ENCODE measurements around the gene SIRPB2.

SIRPB2 gene

DNA sequence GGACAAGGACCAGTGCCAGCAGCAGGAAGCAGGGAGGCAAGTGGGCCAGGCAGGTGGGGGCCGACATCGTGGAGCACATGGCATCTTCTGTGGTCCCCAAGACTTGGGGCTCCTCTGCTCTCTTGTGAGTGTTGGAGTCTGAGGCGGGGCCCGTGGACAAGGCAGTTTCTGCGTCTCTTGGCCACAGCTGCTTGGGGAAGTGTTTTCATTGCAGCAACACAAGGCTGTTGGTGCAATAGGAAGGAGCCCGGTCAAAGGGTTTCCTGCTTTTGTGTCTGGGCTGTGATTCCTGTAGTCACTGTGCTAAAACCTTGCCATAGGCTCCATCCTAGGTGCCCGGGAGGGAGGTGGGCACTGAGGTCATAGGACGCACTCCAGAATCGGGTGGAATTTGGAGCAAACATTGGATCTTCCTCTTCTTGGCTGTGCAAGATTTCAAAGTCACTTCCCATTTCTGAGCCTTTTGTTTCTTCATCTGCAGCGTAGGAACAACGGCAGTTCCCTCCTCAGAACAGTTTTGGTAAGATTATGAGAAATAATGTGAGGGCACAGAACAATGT lies at the start of gene SIRPB2:
SIRPB2 (minus strand) TSS at position 140 of the 560 bp plus-strand sequence; CDS start at position 79, 61 bp downstream.
- no peak for DNase-seq (ENCODE audit: low read depth in 1 of 2, low spot score in 1 of 2)

DNA sequence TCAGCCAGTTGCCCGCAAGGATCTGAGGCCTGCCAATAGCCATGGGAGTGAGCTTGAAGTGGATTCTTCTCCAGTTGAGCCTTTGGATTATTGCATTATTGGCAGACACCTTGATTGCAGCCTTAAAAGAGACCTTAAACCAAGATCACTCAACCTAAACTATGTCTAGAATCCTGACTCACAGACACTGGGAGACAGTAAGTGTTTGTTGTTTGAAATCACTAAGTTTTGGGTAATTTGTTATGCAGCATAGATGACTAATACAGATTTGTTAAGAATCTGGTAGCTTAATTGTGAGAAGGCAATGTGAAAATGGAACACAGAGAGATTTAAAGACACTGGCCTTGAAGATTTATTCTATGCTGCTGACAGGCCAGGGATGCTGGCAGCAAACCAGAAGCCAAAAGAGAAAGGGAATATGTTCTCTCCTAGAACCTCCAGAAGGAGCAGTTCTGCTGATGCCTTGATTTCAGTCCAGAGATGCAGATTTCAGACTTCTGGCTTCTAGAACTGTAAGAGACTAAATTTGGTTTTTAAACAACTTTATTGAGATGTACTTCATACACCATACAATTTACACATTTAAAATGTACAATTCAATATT lies 48.7 kb upstream of the SIRPB2 start:
- no peak for DNase-seq (ENCODE audit: low read depth in 1 of 2, low spot score in 1 of 2)

DNA sequence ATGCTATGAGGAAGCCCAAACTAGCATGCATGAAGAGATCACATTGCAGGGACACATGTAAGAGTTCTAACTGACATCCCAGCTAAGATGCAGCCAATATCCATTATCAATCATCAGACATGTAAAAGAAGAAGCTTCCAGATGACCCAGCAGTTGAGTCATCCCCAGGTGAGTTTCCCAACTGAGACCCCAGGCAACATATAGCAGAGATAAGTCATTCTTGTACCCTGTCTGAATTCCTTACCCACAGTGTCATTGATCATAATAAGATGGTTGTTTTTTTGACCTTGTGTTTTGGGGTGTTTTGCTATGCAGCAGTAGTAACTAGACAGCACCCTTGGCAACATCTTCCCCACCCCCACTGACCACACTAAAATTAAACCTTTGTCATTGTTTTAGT lies 47.4 kb upstream of the SIRPB2 start:
- DNase-seq (ENCODE audit: low read depth in 1 of 2, low spot score in 1 of 2), result no peak

DNA sequence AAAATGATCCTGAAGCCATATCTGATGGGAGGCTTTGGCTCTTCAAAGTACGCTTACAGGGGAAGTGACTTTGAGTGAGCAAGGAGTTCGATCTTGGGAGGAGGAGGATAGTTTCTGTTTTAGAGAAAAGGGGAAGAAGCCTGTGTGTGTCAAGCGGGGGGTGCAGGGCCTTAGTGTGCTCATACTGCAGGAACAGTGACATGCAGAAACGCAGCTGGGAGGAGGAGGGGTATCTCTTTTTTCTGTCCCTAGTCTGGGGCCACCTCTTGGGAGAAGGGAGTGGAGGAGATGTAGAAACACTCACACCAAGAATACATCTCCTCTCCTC lies 46.5 kb upstream of the SIRPB2 start:
- DNase-seq (ENCODE audit: low read depth in 1 of 2, low spot score in 1 of 2), result no peak

DNA sequence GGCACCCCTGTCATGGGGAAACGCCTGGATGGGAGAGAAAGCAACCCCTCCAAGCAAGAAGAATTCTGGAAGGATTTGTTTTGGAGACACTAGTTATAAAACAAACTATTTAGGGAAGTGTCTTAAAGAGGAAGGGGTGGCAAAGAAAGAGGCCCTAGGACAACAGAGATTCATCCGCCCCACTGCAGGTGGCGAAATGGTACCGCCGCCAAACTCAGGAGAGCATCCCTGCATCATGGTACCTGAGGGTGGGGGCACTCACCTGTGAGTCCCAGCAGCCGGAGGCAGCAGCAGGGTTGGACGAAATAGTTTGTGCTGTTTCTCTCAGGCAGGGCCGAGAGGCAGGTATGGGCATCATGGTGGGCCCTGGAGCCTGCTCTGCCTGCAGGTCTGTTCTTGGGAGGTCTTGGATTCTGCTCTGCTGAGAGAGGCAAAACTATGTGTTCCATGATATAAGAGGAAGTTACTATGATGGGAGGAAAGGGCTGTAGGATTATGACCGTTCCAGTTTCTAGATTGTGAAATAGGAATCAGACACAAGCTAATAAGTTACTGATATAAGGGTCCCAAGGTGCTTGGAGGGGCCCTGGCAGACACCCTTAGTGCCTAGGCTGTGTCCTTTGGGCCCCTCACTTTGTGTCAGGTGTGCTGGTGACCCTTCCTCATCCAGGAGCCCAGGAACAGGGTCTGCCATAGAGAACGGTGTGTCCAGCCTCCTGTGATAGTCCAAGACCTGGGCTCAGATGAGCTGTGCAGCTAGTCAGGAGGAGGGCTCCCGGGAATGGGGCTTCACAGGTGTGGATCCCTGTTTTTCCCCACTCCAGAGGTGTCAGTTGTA lies 45.9 kb upstream of the SIRPB2 start:
- no peak for DNase-seq (ENCODE audit: low read depth in 1 of 2, low spot score in 1 of 2)

DNA sequence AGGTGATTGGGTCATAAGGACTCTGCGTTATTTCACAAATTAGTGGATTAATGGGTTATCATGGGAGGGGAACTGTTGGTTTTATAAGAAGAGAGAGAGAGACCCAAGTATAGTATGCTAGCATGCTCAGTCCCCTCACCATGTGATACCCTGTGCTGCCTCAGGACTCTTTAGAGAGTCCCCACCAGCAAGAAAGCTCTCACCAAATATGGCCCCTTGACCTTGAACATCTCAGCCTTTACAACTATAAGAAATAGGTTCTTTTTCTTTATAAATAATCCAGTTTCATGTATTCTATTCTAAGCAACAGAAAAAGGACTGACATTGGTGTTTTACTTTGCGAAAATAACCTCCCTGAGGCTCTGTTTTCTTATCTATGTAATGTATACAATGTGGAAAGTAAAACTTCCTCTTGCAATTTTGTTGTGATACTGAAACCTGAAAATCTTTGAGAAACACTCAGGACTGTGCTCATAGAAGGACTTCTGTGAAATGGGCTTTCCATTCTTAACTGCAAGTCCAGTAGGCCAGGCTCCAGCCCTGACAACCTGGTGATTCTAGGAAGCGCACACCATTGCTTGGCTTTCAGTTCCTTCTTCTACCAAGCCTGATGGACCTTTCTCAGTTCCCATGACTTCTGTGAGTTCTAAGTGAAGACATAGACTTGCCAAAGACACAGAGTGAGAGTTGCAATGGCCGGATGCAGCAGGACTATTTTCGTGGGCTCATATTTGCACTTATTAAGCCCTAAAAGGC lies 44.4 kb upstream of the SIRPB2 start:
- no peak for DNase-seq (ENCODE audit: low read depth in 1 of 2, low spot score in 1 of 2)

DNA sequence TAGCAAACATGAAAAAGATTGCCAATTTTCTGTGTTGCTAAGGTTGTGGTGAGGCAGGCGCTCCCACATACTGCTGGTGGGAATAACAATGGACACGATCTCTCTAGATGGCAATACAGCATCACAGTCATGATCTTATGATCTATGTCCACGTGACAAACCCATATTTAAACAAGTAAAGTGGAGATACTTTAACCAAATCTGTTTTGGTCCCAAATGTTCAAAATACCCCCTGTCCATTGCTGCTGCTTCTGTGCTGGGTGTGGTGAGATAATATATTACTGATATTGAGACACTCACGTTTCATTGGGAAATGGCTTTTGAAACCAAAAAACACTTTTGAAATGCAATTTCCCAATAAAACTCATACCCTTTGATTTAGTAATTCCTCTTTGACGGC lies 43.3 kb upstream of the SIRPB2 start:
- no peak for DNase-seq (ENCODE audit: low read depth in 1 of 2, low spot score in 1 of 2)

DNA sequence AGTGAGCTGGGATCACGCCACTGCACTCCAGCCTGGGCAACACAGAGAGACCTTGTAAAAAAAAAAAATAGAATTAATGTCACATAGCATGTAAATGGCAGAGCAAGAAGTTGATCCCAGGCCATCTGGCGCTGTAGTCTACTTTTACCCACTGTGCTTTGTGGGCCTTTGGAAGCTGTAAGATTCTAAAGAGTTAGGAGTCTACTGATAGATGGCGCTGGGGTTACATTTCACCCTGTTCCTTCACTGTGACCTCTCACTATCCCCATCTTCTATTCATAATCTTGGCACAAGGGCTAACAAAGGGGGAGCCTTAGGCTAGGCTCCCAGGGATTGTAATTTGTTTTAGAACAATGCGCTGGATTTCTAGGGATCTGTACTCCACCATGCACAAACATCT lies 41.8 kb upstream of the SIRPB2 start:
- no peak for DNase-seq (ENCODE audit: low read depth in 1 of 2, low spot score in 1 of 2)

DNA sequence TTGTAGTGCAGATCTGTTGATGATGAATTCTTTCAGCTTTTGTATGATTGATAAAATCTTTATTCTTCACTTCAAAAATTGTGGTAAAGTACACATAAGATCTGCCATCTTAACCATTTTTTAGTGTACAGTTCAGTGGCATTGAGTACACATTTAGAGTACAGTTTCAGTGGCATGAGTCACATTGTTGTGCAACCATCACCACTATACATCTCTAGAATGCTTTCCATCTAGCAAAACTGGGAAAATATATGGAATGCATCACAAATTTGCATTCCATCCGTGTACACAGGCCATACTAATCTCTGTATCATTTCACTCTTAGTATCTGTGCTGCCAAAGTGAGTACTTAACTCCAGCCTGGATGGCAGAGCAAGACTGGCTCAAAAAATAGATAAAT lies 37.6 kb upstream of the SIRPB2 start:
- DNase-seq (ENCODE audit: low read depth in 1 of 2, low spot score in 1 of 2), result no peak

DNA sequence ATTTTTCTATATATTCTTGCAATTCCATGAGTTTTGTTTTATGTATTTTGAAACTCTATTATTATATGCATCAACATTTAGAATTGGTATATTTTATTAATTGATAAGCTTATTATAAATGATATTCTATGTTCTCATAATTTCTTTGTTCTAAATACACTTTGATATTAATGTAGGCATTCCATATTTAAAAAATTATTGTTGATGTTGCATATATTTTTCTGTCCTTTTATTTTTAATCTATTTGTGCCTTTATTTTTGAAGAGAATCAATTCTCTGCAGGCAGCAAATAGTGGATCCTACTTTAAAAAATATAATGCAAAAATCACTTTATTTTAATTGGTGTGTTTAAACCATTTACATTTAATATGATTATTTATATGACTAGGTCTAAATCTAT lies 36.7 kb upstream of the SIRPB2 start:
- no peak for DNase-seq (ENCODE audit: low read depth in 1 of 2, low spot score in 1 of 2)

DNA sequence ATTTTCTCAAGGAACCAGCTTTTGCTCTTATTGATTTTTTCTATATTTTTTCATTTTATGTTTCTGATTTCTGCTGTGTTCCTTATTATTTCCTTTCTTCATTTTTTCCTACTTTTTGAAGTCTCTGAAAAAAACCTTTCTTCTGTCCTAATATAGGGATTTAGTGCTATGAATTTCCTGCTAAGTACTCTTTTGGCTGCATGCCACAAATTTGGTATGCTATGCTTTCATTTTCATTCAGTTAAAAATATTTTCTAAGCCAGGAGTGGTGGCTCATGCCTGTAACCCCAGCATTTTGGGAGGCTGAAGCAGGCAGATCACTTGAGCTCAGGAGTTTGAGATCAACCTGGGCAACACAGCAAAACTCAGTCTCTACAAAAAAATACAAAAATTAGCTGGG lies 35.7 kb upstream of the SIRPB2 start:
- no peak for DNase-seq (ENCODE audit: low read depth in 1 of 2, low spot score in 1 of 2)

DNA sequence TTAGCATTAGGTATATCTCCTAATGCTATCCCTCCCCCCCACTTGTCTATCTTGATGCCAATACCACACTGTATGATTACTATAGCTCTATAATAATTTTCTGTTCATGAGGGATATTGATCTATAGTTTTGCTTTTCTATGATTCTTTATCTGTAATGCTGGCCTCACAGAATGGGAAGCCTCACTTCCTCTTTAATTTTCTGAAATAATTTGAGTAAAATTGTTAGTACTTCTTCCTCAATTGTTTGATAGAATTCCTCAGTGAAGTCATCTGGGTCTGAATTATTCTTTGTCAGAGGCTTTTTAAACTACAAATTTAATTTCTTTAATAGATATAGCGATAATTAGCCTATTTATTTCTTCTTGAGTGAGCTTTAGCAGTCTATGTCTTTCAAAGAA lies 35.1 kb upstream of the SIRPB2 start:
- no peak for DNase-seq (ENCODE audit: low read depth in 1 of 2, low spot score in 1 of 2)

DNA sequence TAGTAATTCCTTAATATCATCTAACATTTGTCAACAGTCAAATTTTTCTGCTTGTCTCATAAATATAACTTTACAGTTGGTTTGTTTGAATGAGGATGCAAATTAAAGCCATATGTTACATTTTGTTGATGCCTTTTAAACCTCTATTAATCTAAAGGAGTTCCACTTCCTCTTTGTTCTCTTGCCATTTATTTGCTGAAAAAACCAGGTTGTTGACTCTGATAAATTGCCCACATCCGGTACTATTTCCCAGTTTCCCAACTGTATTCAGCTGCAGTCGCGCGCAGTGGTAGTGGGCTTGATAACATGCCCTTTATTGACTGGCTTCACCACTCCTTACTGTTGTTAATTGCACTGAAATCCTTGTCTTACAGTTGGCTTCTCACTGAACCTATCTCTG lies 32.8 kb upstream of the SIRPB2 start:
- DNase-seq (ENCODE audit: low read depth in 1 of 2, low spot score in 1 of 2), result no peak

DNA sequence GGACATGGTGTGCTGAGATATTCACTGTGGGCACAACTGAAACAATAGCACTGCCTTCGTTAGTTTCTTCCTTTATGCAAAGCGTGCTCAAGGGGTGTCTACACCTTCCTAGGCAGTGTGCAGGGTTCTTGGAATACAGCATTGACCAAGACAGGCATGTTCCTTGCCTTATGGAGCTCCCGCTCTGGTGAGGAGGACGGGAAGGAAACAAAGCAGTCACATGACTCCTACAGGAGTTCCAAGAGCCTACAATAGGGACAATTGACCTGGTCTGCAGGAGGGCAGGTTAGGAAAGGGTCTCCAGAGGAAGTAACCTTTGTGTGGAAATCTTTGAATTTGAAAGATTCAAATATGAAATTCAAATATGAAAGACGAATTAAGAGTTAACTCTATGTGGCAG lies 25.8 kb upstream of the SIRPB2 start:
- DNase-seq (ENCODE audit: low read depth in 1 of 2, low spot score in 1 of 2), result no peak

DNA sequence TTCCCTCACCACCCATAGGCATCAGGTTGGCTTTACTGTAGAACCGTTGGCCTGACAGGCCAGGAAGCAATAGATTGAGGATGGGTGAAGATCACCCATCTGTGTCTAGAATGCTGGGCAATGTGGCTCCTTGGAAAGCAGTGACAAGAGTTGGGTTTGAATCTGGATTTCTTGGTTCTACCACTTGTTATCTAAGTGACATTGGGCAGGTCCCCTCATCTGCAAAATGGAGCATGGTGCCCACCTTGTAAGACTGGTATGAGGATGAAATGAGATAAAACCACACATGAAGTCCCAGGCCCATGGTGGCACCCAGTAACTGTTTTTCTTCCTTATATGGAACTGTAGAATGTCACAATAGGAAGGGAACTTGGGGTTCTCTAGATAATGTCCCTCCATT lies 22.6 kb upstream of the SIRPB2 start:
- no peak for DNase-seq (ENCODE audit: low read depth in 1 of 2, low spot score in 1 of 2)

DNA sequence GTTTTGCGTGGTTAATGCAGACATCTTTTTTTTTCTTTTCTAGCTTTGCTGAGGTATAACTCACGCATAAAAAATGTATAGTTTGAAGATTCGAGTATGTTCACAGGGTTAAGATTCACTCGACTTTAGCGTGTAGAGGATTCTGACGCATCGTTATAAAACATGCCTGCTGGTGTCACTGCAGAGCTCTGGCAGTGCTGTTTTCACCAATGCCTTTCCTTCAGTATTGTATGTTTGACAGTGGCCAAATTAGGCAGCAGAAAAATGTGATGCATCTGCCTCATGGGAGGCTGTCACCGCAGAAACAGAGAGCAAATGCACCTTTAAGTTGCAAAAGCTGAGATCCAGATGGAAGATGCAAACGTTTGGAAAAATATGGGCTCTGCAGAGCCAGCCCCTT lies 18.0 kb upstream of the SIRPB2 start:
- no peak for DNase-seq (ENCODE audit: low read depth in 1 of 2, low spot score in 1 of 2)

DNA sequence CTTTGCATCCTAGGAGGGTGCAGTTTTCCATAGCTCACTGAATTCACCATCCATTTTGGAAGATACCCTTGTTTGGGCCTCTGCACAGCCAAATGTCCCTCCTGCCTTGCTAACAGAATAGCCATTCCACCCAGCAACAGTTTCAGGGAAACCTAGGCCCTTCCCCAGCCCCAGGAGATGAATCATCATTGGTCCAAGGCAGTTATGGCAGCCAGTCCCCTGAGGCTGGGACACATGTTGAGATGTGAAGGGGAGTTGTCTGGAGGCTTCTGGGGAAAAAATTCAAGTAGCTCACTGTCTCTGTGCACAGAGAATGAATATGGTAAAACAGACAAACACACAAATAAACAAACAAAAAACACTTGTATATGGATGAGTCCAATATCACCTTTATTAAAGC lies 17.4 kb upstream of the SIRPB2 start:
- no peak for DNase-seq (ENCODE audit: low read depth in 1 of 2, low spot score in 1 of 2)

DNA sequence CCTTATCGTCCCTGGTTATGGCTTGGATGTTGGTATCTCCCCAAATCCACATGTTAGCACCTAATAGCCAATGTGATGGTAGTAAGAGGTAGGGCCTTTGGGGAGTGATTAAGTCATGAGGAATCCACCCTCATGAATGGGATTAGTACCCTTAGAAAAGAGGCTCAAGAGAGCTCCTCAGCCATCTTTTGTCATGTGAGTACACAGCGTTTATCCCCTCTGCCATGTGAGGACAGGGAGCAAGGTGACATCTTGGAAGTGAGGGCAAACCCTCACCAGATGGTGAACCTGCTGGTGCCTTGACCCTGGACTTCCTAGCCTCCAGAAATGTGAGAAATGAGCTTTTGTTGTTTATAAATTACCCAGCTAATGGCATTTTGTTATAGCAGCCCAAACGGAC lies 16.1 kb upstream of the SIRPB2 start:
- no peak for DNase-seq (ENCODE audit: low read depth in 1 of 2, low spot score in 1 of 2)

DNA sequence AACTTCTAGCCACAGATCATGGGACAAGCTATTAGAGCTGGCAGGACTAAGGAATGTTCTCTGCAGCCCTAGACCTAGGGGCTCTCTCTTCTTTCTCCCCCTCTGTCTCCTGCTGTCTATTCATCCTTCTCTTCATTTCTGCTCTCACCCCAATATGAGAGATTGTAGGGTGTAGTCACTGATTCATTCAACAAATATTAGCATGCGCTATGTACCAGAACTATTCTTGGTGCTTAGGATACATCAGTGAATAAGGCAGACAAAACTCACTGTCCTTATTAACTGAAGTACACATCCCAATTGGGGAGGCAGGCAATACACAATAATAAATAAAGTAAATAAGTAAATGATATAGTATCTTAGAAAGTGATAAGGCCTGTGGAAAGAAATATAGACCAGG lies 14.7 kb upstream of the SIRPB2 start:
- DNase-seq (ENCODE audit: low read depth in 1 of 2, low spot score in 1 of 2), result no peak

DNA sequence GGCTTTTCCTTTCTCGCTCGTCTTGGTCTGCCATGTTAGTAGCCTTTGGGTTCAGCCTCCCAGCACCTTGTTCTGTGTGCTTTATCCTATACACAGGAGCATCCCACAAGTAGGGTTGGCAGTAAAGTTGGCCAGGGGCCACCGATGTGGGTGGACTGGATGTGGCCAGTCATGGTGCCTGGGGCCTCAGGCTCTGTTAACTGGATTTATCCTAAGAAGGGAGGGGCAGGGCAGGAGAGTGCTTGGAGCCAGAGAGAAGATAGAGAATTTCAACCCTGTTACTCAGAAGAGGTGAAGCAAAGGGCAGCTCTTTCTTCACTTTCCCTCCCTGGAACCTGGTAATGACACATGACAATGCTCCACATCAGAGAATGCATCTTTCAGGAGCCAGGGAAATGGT lies 14.1 kb upstream of the SIRPB2 start:
- DNase-seq (ENCODE audit: low read depth in 1 of 2, low spot score in 1 of 2), result no peak

DNA sequence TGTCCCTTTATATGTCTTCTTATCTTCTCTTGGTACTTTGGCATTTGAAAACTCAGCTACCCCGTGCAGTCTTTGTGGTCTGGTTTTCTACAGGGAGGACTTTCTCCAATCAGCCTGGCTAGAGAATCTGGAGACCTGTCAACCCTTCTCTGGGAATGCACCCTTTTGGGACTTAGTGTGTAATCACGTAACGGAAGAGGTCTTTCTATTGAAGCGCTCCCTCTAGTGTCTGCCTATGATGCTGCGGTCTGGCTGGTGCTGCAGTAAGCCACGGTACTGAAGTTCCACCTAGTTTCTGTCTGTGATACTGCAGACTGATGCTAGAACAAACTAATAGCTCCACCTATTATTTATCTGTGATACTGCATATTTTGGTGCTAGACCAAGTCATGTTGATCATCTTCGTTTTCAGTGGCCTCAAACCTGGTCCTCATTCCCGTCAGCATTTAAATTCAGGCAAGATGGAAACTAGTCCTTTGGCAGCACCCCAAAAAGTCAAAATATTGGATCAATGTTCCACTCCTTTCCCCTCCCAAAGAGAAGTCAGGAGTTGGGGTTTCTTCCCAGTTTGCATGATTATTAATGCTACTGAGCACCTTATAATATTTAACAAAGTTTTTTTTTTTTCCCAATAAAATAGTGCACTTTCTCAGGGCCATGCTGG lies 12.5 kb upstream of the SIRPB2 start:
- peak; percentile 35 to 47 for DNase-seq (ENCODE audit: low read depth in 1 of 2, low spot score in 1 of 2)

DNA sequence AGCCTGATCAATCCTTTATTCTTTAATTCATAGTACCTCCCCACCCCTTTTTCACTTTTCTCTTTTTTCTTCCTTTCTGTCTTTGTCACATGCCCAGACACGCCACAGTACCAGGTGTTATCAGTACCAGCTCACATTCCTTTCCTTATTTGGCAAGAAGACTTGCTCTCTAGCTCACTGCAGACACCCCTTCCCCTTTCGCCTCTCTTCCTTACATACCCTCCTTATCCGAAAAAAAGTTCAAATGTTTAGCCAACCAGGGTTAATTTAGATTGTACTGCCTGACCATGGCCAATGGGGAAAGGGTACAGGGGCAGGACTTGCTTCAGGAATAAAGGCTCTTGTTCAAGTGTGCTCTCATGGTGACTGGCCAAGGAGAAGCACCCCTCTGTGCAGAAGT lies 9.3 kb upstream of the SIRPB2 start:
- no peak for DNase-seq (ENCODE audit: low read depth in 1 of 2, low spot score in 1 of 2)

Data from activated T-helper 1 cell treated with anti-CD3 and anti-CD28 coated beads, Interleukin-2, amount 50 U/mL, for 16 hours (primary cell).